ENCODE data around the gene CCDC170.

DNA sequence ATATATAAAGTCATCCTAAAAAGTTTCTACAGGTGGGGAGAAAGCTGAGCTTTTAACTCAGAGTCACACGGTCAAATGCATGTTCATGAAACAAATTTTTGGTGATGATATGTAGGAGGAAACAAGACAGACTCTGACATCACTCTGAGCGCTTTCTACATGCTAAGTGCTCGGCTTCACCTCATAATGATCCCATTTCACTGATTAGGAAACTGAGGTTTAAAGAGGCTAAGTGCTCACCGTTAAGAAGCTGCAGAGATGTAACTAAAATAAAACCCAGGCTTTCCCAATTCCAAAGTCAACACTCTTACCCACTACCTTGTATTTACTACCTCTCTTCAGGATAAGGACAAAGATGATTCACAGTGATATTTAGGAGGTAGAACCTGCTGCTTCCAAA lies 46.6 kb upstream of the CCDC170 start:
- TF ChIP-seq, protein P1, sequence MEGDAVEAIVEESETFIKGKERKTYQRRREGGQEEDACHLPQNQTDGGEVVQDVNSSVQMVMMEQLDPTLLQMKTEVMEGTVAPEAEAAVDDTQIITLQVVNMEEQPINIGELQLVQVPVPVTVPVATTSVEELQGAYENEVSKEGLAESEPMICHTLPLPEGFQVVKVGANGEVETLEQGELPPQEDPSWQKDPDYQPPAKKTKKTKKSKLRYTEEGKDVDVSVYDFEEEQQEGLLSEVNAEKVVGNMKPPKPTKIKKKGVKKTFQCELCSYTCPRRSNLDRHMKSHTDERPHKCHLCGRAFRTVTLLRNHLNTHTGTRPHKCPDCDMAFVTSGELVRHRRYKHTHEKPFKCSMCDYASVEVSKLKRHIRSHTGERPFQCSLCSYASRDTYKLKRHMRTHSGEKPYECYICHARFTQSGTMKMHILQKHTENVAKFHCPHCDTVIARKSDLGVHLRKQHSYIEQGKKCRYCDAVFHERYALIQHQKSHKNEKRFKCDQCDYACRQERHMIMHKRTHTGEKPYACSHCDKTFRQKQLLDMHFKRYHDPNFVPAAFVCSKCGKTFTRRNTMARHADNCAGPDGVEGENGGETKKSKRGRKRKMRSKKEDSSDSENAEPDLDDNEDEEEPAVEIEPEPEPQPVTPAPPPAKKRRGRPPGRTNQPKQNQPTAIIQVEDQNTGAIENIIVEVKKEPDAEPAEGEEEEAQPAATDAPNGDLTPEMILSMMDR (conservative IDR thresholded peaks at IDR 0.05 in 1 of 2, IDR thresholded peaks at IDR 0.05 in 1 of 2; ENCODE audit: extremely low read depth in 1 of 2, insufficient read depth in 1 of 2, low read depth in 1 of 2, low read length in 2 of 2), result no peak
- TF ChIP-seq EZH2 (IDR thresholded peaks at IDR 0.05; ENCODE audit: borderline replicate concordance, low read length), result no peak

All from mammary epithelial cell (primary cell).